ENCODE results near the gene UBE2F. TPM values are rescaled to one million over a fixed set of nuclear protein-coding genes. Genes with fewer than 3 reads are reported as not detected.

The UBE2F gene
- total RNA-seq, 4 donors from 2014 or later, result 38.8 to 61.5 (median 45.1) TPM

DNA sequence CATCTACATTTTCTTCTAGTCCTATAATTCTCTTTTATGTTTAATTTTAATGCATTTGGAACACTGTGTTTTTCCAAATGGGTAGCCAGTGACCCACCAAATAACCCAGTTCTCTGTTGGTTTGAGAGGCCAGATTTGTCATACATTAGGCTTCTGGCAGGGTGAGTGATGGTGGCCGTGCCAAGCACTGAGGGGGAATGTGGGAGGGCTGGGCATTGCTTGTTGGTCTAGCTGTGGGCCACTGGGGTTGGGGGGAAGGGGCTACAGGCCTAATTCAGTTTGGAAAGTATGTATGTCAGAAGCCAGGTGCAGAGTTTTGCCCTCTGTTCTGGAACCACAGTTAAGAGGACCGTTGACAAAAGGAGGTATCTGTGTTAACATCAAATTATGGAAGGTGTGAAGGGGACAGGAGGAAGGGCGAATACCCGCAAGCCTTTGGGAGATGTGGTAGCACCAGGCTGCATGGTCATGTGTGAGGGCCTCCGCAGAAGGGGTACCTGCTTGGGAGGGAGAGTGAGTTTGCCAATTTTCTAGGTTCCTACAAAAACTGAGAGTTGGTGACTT, 55.9 kb downstream of the UBE2F start:
- TF ChIP-seq, protein P1, sequence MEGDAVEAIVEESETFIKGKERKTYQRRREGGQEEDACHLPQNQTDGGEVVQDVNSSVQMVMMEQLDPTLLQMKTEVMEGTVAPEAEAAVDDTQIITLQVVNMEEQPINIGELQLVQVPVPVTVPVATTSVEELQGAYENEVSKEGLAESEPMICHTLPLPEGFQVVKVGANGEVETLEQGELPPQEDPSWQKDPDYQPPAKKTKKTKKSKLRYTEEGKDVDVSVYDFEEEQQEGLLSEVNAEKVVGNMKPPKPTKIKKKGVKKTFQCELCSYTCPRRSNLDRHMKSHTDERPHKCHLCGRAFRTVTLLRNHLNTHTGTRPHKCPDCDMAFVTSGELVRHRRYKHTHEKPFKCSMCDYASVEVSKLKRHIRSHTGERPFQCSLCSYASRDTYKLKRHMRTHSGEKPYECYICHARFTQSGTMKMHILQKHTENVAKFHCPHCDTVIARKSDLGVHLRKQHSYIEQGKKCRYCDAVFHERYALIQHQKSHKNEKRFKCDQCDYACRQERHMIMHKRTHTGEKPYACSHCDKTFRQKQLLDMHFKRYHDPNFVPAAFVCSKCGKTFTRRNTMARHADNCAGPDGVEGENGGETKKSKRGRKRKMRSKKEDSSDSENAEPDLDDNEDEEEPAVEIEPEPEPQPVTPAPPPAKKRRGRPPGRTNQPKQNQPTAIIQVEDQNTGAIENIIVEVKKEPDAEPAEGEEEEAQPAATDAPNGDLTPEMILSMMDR (IDR thresholded peaks at IDR 0.05; ENCODE audit: low read depth), result no peak

DNA sequence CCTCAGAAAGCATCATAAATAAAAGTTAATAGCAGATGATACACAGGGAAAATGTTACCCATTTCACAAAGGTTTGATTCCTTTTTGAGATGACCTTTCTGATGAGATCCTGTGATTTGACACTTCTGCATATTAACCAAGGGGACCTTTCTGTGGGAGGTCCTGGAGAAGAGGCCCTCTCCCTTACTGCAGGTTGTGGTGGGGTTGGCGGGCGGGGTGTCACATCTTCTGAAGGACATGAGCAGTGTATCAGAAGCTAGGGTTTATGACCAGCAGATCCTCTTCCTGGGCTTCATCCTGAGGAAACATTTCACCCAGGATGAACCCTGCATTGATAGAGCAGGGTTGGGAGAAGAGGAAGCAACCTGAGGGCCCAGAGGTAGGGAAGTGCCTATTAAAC, 56.8 kb downstream of the UBE2F start:
- TF ChIP-seq, protein P1 (IDR thresholded peaks at IDR 0.05; ENCODE audit: low read depth), result no peak

DNA sequence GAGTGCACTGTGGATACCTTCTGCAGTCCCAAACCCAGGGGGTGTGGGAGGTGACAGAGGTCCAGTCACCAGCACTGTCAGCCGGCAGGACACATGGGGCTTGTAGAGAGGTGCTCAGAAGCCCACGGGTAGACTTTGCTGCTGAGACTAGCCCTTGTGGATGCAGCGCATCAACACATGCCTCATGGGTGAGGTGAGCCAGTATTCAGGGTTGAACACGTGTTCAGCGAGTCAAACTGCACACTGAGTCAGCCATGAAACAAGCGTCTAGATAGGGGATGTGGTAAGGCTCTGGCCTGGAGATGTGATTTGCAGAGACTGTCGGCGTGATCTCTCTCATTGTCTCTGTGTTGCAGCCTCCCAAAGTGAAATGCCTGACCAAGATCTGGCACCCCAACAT, 58.2 kb downstream of the UBE2F start:
- TF ChIP-seq, protein P1 (IDR thresholded peaks at IDR 0.05; ENCODE audit: low read depth), result no peak

DNA sequence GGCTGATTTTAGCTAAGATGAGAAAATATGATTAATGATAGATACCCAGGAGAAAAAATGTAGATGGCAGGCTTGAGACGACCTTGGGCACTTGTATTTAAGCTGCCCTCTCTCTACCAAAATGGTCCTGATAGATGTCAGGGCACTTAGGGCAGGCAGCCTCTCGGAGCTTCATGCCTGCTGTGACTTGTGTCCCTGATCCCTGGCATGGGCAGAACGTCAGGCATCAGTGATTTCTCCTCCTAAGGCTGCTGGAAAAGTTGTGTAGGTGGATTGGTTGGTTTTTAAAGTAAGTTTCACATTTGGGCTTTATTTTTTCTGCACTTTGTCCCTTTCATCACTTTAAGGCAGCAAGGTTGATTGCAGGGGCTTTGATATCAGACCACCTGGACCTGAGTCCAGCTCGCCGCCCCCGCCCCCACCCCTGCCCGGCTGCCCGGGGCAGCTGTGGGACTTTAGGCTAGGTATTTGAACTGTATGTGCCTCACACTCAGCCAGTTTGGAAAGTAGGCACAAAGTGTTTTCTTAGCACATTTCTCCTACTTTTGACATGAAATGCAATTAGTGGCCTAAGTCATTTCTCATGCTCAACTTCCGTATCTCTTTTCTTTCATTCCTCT, 59.0 kb downstream of the UBE2F start:
- TF ChIP-seq, protein P1 (IDR thresholded peaks at IDR 0.05; ENCODE audit: low read depth), result no peak

DNA sequence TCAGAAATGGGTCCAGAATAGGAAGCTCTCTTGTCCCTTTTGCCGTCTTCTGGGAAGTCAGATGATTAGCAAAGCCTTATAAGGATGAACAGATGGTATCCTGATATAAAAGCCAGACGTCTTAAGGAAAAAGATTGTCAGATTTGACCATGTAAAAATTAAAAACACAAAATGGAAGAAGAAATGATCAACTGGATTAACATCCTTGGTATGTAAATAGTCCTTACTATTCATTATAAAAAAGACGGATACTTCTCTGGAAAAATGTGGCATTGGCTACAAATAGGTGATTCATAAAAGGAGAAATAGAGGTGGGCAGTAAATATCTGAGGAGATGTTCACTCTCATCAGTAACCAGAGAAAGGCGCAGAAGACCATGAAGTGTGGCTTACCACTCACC, 60.2 kb downstream of the UBE2F start:
- TF ChIP-seq, protein P1 (IDR thresholded peaks at IDR 0.05; ENCODE audit: low read depth), result no peak

DNA sequence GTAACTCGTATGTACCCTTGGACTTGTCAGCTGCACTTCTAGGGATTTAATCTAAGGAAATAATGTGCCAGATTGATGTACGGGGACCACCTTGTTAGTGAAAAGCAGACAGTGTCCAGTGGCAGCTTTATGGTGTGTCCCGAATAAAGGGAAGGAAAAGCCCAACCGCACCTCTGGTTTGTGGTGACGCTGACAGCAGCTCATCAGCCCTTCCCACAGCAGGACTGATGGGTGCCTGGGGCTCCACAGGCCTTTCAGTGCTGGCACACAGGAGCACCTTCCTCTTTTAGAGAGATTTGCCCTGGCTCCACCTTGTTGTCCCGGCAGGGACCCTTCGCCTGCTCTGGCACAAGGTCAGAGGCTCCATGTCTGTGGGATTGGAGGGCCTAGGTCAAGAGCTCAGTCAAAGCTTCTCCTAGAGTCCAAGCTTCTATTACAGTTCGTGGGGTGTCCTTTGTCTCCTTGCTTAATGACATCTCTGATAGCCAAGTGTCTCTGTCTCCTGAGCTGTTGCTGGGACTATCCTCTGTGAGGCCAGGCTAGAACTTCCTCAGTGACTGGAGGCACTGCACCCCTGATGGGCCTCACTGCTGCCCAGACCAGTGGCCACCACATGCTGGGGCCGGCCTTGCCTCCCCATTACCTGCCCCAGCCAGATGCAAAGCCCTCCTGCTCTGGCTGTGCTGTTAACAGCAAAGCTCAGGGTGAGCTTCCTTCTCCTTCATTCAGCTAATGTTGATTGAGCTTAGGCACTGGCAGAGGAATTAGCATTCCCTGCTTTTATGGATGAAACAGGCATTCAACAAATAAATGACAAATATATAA, 61.0 kb downstream of the UBE2F start:
- TF ChIP-seq, protein P1 (IDR thresholded peaks at IDR 0.05; ENCODE audit: low read depth), result no peak

DNA sequence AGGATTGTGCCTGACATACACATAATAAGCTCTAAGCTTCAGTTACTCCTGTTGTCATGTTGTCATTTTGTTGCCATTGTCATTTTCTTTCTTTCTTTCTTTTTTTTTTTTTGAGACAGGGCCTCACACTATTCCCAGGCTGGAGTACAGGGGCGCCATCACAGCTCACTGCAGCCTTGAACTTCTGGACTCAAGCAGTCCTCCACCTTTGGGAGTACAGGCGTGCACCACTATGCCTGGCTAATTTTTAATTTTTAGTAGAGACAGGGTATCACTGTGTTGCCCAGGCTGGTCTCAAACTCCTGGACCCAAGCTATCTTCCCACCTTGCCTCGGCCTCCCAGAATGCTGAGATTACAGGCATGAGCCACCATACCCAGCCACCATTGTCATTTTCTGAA, 63.0 kb downstream of the UBE2F start:
- TF ChIP-seq, protein P1 (IDR thresholded peaks at IDR 0.05; ENCODE audit: low read depth), result no peak

All from subcutaneous adipose tissue (tissue), 4 donors.